ENCODE data around the gene TPCN2. TPM values are rescaled to one million over a fixed set of nuclear protein-coding genes. Genes with fewer than 3 reads are reported as not detected.

Gene TPCN2
- total RNA-seq, 4 donors from 2014 or later: 16.8 to 33.8 (median 28.3) TPM

GRCh38 chr11:69140635-69141034 lies 91.9 kb downstream of the TPCN2 start:
- Histone ChIP-seq H3K4me3 (no peak overlapping the region), H3K27ac (no peak overlapping the region), H3K4me1 (no peaks in the 10 kb centered on the region), H3K36me3 (peaks cover 0 to 74% of the 10 kb centered on the region in 2 donors), H3K27me3 (no peaks in the 10 kb centered on the region), H3K9me3 (peaks cover 0 to 3% (median 0%) of the 10 kb centered on the region in 3 donors)
- TF ChIP-seq POLR2AphosphoS5 (IDR thresholded peaks at IDR 0.05): no peak
- TF ChIP-seq EP300 (IDR thresholded peaks at IDR 0.05): no peak
- TF ChIP-seq POLR2A (IDR thresholded peaks at IDR 0.05): no peak
- no peak for TF ChIP-seq CTCF (IDR thresholded peaks at IDR 0.05)
- ATAC-seq: no peak
- 86 to 91% methylated on average over 4 to 5 of the region's 5 CpGs for WGBS, 2 donors (ENCODE audit: low coverage in 1 of 2)

GRCh38 chr11:69141742-69142141 lies 93.0 kb downstream of the TPCN2 start:
- peaks cover 0 to 74% of the 10 kb centered on the region in 2 donors for H3K36me3 ChIP-seq
- H3K4me1 ChIP-seq: no peaks in the 10 kb centered on the region
- TF ChIP-seq CTCF (IDR thresholded peaks at IDR 0.05) (no peak), EP300 (IDR thresholded peaks at IDR 0.05) (no peak), POLR2AphosphoS5 (IDR thresholded peaks at IDR 0.05) (no peak), POLR2A (IDR thresholded peaks at IDR 0.05) (no peak)
- H3K27me3 ChIP-seq: no peaks in the 10 kb centered on the region
- peaks cover 0 to 14% (median 0%) of the 10 kb centered on the region in 3 donors for H3K9me3 ChIP-seq
- no peak for ATAC-seq
- H3K4me3 ChIP-seq: no peak overlapping the region
- H3K27ac ChIP-seq: no peak overlapping the region
- 68 to 88% methylated on average over 7 to 8 of the region's 8 CpGs for WGBS, 2 donors (ENCODE audit: low coverage in 1 of 2)

GRCh38 chr11:69142895-69143294 lies 94.2 kb downstream of the TPCN2 start:
- H3K4me1 ChIP-seq: no peaks in the 10 kb centered on the region
- H3K27ac ChIP-seq: no peak overlapping the region
- H3K36me3 ChIP-seq: peaks cover 0 to 71% of the 10 kb centered on the region in 2 donors
- WGBS, 2 donors (ENCODE audit: low coverage in 1 of 2): 90 to 94% methylated on average over 1 to 2 of the region's 2 CpGs
- peaks cover 0 to 19% (median 0%) of the 10 kb centered on the region in 3 donors for H3K9me3 ChIP-seq
- ATAC-seq: no peak
- TF ChIP-seq POLR2AphosphoS5 (IDR thresholded peaks at IDR 0.05): no peak
- TF ChIP-seq CTCF (IDR thresholded peaks at IDR 0.05): no peak
- TF ChIP-seq POLR2A (IDR thresholded peaks at IDR 0.05): no peak
- no peak for TF ChIP-seq EP300 (IDR thresholded peaks at IDR 0.05)
- H3K27me3 ChIP-seq: no peaks in the 10 kb centered on the region
- no peak overlapping the region for H3K4me3 ChIP-seq

GRCh38 chr11:69144316-69145049 lies 95.8 kb downstream of the TPCN2 start:
- H3K36me3 ChIP-seq: peaks cover 0 to 71% of the 10 kb centered on the region in 2 donors
- 67% methylated on average over 4 to 7 of the region's 7 CpGs for WGBS, 2 donors (ENCODE audit: low coverage in 1 of 2)
- H3K4me3 ChIP-seq: no peak overlapping the region
- peaks cover 0 to 19% (median 0%) of the 10 kb centered on the region in 3 donors for H3K9me3 ChIP-seq
- no peak overlapping the region for H3K27ac ChIP-seq
- ATAC-seq: no peak
- no peaks in the 10 kb centered on the region for H3K4me1 ChIP-seq
- TF ChIP-seq POLR2AphosphoS5 (IDR thresholded peaks at IDR 0.05) (no peak), CTCF (IDR thresholded peaks at IDR 0.05) (no peak), POLR2A (IDR thresholded peaks at IDR 0.05) (no peak), EP300 (IDR thresholded peaks at IDR 0.05) (no peak)
- H3K27me3 ChIP-seq: no peaks in the 10 kb centered on the region

GRCh38 chr11:69145050-69145380 lies 96.3 kb downstream of the TPCN2 start:
- no peaks in the 10 kb centered on the region for H3K27me3 ChIP-seq
- no peaks in the 10 kb centered on the region for H3K4me1 ChIP-seq
- H3K36me3 ChIP-seq: peaks cover 0 to 73% of the 10 kb centered on the region in 2 donors
- no peak for ATAC-seq
- 66 to 77% methylated on average over 4 of the region's 4 CpGs for WGBS, 2 donors (ENCODE audit: low coverage in 1 of 2)
- peaks cover 0 to 19% (median 0%) of the 10 kb centered on the region in 3 donors for H3K9me3 ChIP-seq
- TF ChIP-seq CTCF (IDR thresholded peaks at IDR 0.05): no peak
- no peak for TF ChIP-seq POLR2A (IDR thresholded peaks at IDR 0.05)
- no peak for TF ChIP-seq EP300 (IDR thresholded peaks at IDR 0.05)
- TF ChIP-seq POLR2AphosphoS5 (IDR thresholded peaks at IDR 0.05): no peak
- no peak overlapping the region for H3K4me3 ChIP-seq
- no peak overlapping the region for H3K27ac ChIP-seq
